C4-2B (cell line): Measurements from ENCODE around the gene UGT2B11.
"Not testable (repeated sequence)": the region's sequence is repeated elsewhere in the genome, so short reads cannot be mapped to it uniquely, and the experiment has no call there.

Experiments used
- ZFX ChIP-seq: fragments of 450-650 bp; IDR thresholded peaks from 2 replicates; pipeline ENCODE4 v1.6.1; 2017
- TF ChIP-seq, protein P1 (sequence below): fragments of 450-650 bp; conservative IDR thresholded peaks from 2 replicates; pipeline ENCODE4 v1.5.1; 2017; ENCODE audit warnings: mild to moderate bottlenecking

- TF ChIP-seq, protein P1, sequence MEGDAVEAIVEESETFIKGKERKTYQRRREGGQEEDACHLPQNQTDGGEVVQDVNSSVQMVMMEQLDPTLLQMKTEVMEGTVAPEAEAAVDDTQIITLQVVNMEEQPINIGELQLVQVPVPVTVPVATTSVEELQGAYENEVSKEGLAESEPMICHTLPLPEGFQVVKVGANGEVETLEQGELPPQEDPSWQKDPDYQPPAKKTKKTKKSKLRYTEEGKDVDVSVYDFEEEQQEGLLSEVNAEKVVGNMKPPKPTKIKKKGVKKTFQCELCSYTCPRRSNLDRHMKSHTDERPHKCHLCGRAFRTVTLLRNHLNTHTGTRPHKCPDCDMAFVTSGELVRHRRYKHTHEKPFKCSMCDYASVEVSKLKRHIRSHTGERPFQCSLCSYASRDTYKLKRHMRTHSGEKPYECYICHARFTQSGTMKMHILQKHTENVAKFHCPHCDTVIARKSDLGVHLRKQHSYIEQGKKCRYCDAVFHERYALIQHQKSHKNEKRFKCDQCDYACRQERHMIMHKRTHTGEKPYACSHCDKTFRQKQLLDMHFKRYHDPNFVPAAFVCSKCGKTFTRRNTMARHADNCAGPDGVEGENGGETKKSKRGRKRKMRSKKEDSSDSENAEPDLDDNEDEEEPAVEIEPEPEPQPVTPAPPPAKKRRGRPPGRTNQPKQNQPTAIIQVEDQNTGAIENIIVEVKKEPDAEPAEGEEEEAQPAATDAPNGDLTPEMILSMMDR = not testable (repeated sequence)
- not testable (repeated sequence) for TF ChIP-seq ZFX
Measured at GRCh38 chr4:69181519-69182169, 32.9 kb downstream of the UGT2B11 start.
